GM18508 (cell line): ENCODE data around the gene PDK4.
"Not testable (repeated sequence)": the region's sequence is repeated elsewhere in the genome, so short reads cannot be mapped to it uniquely, and the experiment has no call there.

Source experiments
- ATAC-seq: cut with Tn5 transposase; IDR thresholded peaks from one replicate; pipeline ENCODE4 v1.9.1; 2021; ENCODE audit warnings: moderate number of reproducible peaks; ENCODE audit not compliant: insufficient read depth, unreplicated experiment

PDK4 gene

DNA sequence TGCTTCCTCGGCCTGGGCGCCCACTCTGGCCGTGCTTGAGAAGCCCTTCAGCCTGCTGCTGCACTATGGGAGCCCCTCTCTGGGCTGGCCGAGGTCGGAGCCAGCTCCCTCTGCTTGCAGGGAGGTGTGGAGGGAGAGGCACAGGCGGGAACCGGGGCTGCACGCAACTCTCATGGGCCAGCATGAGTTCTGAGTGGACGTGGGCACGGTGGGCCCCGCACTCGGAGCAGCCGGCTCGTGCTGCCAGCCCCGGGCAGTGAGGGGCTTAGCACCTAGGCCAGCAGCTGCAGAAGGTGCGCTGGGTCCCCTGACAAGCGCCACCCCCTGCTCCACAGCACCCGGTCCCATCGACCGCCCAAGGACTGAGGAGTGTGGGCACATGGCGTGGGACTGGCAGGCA lies 9.0 kb upstream of the PDK4 start:
- ATAC-seq: no peak

DNA sequence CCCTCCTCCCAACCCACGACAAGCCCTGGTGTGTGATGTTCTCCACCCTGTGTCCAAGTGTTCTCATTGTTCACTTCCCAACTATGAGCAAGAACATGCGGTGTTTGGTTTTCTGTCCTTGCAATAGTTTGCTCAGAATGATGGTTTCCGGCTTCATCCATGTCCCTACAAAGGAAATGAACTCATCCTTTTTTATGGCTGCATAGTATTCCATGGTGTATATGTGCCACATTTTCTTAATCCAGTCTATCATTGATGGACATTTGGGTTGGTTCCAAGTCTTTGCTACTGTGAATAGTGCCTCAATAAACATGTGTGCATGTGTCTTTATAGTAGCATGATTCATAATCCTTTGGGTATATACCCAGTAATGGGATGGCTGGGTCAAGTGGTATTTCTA lies 8.5 kb upstream of the PDK4 start:
- not testable (repeated sequence) for ATAC-seq

DNA sequence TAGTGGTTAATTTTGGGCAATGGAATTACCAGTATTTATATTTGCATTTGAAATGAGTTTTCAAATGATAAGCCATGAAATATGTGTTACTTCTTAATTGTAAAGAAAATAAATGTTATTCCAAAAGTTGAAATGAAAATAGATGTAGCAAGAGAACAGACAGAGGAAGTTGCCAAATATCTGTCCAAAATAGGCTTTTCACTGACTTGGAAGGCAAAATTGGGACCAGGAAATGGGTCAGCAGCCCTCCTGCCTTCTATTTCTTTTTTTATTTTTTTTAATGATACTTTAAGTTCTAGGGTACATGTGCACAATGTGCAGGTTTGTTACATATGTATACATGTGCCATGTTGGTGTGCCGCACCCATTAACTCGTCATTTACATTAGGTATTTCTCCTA lies 8.1 kb upstream of the PDK4 start:
- ATAC-seq: not testable (repeated sequence)

DNA sequence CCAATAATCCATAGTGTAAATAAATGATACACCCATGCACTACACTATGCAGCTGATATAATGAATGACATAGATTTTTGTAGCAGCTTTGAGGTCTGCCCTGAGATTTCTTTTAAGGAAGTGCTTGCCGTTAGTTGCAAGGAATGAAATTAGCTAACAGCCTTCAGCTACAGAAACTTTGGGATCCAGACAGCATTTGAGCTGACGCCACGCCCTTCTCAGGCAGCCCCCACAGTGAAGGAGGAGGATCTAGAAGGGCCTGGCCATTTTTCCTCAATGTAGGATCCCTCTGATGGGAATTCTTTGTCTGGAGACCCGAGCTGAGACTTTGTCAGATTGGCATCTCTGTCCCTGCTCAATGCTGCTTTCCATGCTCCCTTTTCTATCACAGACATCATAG lies 6.1 kb upstream of the PDK4 start:
- no peak for ATAC-seq

DNA sequence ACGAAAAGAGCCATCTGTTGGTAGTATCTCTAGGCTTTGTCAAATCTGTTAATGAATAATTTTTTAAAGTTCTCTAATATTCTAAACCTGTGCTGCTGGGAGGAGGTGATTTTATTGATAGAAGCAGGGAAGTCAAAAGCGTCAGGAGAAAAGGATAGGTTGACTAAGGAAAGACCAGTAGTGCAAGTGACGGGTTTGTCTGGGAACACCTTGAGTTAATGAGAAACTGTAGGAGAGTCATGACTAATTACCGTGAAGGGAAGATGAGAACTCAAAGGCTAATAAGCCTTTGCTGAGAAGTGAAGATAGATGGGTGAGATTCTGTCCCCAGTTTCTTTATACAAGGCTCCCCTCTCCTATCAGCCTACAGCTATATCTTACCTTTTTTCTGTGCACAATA lies 5.0 kb upstream of the PDK4 start:
- ATAC-seq: no peak

DNA sequence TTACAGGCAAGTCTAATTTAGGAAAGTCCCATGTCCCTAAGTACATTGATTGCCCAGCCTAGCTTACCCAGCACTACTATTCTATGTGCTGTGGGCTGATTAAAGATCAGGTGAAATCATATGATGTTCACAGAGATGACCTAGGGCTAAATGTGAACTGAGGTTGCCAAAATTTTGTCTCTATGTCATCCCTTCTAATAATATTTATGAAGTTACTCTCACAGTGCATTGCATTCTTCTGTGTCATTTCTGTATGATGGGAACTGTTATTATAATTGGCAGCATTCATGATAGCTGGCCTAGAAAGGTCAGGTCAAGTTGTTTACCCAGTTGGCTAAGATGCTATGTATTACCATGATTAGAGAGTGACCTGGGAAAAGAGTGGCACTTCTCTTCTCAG lies 2.8 kb upstream of the PDK4 start:
- ATAC-seq: no peak

DNA sequence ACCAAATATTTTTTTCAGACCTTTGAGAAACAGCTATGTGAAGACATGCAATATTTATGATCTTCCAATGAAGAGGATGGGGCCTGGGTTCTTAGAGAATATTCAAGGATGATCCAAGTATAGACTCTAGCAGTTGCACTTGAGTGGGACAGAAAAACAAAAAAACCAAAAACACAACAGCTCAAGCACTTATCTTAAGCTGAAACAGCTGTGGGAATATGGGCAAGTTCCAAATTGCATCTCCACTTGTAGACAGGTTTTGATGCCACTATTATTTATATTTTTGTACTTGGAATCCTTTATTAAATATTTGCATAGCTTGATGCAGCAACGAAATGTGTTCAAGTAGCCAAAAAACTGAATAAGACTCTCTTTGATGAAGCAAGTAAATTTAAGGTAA lies 2.2 kb upstream of the PDK4 start:
- no peak for ATAC-seq

DNA sequence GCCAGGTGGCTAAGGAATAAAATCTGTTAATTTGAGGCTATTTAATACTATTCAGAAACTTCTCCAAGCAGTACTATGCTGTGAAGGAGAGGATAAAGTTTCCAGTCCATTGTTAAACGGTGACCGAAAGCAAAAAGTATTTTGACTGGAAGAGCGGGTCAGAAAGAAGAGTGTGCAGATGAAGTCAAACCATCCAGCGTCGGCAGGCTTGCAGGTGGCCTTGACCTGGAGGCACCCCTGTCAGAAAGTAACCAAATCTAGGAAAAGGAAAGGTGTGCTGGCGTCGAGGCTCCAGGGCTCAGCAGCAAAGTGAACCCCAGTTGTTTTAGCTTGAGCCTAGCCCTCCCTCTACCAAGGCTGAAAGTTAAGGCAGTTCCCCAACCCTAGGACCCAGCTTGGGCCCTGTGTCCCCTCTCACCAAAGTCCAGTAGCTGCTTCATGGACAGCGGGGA lies 544 bp downstream of the PDK4 start:
- ATAC-seq: no peak

DNA sequence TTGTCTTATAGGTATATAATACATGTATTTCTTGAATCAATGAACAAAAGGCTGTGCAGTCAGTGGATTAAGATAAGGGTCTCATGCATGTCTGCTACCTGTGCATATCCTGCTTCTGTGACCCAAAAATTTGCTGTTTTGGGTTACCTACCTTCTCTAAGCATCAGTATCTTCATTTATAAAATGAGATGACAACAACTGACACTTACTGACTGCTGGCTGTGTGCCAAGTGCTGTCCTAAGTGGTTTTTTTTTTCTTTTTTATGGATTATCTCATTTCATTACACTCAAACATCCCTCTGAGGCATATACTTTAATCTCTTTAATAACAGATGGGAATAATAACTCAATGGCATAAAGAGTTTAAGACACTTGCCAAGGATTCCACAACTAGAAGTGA lies 2.1 kb downstream of the PDK4 start:
- no peak for ATAC-seq

DNA sequence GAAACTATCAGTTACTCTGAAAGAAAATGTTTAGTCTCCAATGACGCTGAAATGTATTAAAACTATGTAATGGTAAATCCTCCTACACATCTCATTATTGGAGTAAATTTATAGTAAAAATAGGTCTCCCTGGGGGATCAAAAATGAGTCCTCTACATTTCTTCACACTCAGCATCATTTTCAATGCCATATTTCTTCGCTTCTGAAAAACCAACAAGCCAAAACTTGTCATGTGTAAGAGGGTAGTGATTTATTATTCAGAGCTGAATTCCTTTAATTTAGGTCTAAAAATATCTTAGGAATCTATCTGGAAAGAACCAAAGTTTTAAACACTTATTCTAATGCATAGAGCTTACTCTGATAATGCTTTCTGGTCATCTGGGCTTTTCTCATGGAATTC lies 3.0 kb downstream of the PDK4 start:
- ATAC-seq: no peak

DNA sequence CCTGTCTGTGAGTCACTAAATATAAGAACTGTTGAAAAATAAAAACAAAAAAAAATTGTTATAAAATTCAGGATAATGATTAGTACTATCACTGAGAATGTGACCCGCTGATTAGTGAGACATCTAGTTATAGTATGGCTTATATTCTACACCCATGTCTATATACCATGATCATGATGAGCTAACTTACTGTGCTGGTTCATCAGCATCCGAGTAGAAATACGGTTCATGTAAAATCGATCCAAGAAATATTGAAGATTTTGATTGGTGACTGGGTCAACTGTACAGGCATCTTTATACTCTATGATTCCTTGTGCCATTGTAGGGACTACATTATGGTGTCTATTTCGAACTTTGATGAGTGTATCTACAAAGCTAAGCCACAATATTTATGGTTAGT lies 3.7 kb downstream of the PDK4 start:
- no peak for ATAC-seq

DNA sequence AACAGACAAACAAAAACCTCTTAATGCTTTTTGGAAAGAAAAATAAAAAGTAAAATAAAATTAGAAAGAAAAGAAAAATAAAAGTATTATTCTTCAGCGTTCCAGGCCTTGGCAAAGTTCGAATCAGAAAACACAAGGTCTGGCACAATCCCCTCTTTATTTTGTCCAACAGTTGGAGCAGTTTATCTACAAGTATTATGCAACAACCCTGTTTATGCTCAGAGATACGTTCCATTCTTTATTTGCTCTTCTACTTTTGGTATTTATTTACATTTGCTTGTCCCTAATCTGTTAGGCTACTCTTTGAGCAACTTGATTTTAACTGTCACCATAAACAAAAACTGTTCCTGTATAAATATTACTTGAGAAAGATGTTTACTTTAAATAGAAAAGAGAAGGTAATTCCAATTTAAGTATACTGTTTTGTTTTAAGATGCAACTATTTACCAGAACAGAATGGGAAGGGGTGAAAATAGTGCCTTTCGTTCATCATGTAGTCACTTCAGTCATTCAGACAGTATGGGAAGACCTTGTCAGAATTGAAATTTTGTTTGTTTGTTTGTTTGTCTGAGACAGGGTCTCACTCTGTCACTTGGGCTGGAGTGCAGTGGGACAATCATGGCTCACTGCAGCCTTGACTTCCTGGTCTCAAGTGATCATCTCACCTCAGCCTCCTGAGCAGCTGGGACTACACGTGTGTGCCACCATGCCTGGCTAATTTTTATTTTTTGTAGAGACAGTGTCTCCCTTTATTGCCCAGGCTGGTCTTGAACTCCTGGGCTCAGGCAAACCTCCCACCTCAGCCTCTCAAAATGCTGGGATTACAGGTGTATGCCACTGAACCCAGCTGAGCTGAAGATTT lies 5.7 kb downstream of the PDK4 start:
- ATAC-seq: no peak

DNA sequence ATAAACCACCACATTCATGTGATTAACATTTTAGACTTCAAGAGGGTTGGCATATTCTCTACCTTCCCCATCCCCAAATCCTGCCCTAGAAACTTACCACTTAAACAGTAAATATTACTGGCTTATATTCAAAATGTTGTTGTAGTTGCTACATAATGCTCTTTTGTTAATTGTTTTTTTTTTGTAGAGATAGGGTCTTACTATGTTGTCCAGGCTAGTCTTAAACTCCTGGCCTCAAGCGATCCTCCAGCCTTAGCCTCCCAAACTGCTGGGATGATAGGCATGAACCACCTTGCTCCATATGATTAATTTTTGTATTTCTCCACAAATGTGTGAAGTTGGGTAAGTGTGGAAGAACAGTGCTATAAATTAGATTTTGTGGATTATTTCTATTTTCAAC lies 6.5 kb downstream of the PDK4 start:
- no peak for ATAC-seq

DNA sequence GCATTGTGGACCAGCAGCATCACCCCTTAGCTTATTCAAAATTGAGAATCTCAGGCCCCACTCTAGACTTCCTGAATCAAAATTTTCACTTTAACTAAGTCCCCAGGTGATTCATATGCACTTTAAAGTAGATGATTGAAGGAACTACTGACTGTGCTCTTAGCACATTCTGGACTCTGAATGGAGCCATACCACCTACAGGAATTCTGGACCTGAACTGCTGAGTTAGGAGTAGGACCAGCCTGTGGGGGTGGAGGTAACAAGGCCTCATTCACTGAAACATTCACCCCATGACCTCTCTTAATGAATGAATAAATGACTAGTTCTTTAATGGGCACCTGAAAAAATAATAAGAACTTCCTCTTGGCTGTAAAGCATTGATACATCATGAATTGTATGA lies 7.3 kb downstream of the PDK4 start:
- ATAC-seq: no peak

DNA sequence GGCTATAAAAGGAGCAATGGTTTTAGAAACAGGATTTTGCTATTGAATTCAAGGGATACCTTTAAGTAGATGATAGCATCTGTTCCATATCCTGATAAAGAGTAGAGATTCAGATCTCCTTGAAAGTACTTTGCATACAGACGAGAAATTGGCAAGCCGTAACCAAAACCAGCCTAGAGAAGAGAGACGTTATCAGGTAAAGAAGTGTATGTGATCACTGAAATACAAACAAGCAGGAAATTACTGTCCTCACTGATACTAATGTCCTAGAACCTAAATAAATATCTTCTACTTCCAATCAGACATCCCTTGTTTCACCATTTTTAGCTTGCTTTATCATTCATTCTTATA lies 9.4 kb downstream of the PDK4 start:
- no peak for ATAC-seq

DNA sequence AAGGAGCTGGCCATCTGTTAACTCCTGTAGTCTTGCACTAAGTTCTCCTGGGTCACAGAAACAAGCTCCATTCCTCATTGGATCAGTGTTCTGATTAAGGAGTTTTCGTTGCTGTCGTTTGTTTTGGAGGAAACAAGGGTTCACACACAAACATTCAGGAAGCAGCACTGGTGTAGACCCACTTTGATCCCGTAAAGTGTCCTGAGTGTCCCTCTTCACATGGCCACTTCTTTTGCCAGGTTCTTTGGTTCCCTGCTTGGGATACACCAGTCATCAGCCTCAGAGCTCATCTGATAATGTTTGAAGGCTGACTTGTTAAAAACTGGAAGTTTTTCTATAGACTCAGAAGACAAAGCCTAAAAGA lies 10.9 kb downstream of the PDK4 start:
- no peak for ATAC-seq

DNA sequence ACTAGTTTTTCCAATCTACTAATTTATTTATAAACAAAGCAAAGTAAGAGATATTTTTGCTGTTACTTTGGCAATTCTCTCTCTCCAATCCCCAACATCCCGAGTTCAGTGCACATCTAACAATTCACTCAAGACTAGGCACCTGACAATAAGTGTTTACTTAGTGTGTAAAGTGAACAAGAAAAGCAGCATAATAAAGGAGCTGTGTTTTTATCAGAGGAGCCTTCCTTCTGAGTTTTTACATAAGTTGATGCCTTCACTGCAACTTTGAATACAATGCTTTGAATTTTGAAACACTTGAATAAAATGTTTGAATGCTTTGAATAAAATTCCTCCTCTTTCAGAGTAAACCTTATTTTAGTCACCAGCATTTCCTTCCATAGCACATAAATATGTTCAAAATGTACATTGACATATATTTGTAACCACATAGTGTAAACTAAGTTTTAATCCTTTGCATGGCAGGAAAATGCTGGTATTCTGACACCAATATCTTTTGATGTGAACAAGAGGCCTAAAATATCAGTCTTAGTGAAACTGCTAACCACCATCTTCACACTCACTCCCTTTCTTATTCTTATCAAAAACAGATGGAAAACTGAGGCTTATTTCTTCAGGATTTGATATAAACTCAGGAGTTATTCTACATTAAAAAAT lies 11.4 kb downstream of the PDK4 start:
- ATAC-seq: no peak

DNA sequence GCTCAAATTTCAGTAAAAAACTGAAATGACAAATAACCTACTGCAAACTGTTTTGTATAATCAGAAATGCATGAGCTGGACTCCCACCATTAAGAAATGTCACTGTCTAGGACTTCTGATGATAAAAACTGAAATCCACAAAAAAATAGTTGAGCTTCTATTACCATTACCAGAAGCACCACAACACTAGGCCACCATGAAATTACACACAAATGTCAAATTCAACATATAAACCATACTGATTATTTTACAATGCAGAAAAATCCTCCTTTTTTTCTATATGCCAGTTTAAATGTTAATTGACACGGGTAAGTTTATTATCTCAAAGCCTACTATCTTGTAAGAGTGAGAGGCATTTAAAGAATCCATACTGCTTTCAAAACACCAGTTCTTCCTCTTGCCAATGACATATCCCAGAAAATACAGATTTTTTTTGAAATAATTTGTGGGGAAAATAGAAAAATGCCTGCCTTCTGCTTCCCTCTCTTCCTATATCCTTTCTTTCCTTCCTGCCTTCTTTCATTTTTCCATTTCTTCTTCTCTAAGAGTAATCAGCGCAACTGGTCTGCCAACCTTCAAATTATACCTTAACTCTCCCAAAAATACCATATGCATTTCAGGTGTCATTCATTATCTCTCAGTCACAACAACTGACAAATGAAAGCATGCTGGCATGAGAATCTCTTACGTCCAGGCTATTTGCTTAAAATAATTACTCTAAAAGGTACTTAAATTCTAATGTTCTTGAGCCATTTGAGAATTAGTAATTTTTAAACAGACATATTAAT lies 12.3 kb downstream of the PDK4 start:
- no peak for ATAC-seq

DNA sequence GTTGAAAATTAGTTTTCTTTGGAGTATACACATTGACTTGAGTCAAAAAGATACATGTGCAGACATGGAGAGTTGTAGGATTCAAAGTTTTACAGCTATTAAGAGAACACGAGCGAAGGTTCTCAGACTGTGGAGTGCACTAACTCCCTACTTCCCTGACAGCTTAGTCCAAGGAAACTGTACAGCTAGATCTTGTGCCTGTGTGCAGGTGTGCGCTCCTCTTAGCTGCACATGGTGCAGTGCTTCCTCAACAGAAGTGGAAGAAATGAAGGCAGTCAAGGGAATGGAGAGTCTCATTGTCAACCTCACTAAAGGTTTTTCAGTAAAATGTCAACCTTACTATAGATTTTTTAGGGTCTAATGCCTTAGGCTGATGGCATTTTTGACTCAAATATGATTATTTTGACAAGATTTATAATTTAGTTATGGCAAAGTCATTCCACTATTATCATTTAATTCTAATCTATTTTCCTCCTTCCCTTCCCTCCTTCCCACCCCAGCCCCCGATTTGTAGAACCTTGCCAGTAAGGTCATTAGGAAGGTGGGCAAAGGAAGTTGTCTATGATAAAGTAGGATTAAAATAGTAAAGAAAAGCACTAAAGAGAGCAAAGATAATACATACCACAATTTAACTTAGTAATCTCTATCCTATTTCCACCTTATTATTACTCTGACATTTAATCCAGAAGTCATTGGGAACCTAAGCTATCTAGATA lies 13.6 kb downstream of the PDK4 start:
- ATAC-seq: no peak

DNA sequence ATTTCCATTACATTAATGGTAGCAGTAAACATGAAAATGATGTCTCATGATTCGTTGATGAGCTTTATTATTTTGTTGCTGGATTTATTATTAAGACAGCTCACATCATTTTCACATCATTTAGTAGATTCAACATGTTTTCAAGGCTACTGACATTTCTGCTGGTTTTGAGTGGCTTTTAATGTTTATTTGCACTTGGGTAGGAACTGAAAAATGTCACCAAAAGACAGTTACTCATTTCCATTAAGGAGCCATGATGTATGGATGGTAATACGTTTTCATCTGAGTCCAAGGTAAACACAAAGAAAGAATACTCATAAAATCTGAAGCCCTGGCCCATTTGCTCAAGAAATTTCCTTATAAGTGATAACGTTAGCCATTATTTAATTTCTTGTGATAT lies 14.8 kb downstream of the PDK4 start:
- ATAC-seq: no peak

DNA sequence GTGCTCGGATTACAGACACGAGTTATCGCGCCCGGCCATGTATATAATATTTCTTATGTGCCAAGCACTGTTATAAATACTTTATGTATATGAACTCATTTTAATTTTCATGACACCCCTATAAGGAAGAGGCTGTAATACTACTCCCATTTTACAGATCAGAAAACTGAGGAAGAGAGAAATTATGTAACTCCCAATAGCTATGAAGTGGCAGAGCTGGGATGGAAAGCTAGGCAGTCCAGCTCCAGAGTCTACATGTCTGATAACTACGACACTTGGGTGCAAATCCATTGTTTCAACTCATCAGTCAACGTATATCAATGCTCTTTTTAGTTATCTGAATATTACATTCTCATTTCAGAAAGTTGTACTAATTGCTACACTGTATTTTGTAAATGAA lies 17.0 kb downstream of the PDK4 start:
- no peak for ATAC-seq
